Measurements from ENCODE around the gene CABLES2. TPM values are rescaled to one million over a fixed set of nuclear protein-coding genes. Genes with fewer than 3 reads are reported as not detected.

CABLES2 gene
- total RNA-seq, 4 donors from 2014 or later = 2.8 to 5.3 (median 3.7) TPM

DNA sequence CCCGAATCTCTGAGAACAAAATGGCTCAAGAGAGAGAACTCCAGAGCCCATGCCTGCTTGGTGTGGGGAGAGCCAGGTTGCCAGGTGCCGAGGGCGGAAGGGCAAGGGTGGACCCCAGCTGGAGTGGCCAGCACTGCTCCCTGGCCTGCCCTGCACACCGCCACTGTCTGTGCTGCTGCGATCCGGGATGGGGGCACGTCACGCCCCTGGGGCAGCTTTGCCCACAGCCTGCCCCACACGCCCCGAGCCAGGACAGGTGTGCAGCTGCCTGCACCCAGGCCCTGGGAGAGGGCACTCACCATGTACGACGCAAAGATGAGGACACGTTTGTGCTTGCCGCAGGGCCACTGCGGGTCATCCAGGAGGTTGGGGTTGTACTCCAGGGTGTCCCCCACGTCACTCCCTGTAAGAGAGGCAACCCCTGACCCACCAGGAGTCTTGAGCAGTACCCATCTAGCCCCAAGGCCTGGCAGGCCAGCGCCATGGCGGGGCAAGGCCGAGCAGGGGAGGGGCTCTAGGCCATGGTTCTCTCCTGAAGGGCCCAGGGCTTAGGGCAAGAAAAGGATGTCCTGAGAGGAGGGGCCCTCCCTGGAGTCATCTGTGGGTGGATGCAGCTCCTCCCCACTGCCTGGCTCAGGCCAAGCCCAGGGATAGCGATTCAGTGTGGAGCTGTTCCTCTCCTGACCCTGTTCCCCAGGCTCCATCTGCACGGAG, 14.3 kb downstream of the CABLES2 start:
- intact Hi-C loops (cut with DNase I; ENCODE audit: low total_unique reads) = no loop called here
- DNase-seq (ENCODE audit: low spot score in 2 of 2) = no peak
- 82 to 93% methylated on average over 8 to 19 of the region's 21 CpGs for WGBS, 2 donors
- TF ChIP-seq, protein P1, sequence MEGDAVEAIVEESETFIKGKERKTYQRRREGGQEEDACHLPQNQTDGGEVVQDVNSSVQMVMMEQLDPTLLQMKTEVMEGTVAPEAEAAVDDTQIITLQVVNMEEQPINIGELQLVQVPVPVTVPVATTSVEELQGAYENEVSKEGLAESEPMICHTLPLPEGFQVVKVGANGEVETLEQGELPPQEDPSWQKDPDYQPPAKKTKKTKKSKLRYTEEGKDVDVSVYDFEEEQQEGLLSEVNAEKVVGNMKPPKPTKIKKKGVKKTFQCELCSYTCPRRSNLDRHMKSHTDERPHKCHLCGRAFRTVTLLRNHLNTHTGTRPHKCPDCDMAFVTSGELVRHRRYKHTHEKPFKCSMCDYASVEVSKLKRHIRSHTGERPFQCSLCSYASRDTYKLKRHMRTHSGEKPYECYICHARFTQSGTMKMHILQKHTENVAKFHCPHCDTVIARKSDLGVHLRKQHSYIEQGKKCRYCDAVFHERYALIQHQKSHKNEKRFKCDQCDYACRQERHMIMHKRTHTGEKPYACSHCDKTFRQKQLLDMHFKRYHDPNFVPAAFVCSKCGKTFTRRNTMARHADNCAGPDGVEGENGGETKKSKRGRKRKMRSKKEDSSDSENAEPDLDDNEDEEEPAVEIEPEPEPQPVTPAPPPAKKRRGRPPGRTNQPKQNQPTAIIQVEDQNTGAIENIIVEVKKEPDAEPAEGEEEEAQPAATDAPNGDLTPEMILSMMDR (IDR thresholded peaks at IDR 0.05) = no peak
- TF ChIP-seq POLR2A (IDR thresholded peaks at IDR 0.05) = no peak
- H3K4me3 ChIP-seq (ENCODE audit: low read depth, poor library complexity, severe bottlenecking) = no peak overlapping the region

DNA sequence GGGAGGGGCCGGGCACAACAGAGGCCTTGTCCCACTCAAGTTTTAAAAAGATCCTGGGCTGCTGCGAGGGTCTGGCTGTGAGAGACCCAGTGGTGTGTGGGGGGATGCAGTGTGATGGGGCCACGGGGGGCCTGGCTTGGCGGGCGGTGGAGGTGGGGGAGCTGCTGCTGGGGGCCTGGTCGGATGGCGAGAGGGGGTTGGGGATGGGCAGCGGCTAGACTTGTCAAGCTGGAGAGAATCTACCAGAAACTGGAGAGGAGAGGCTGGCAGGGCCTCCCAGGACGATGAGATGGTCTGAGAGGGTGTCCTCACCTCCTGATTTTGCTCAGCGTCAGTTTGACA, 15.0 kb downstream of the CABLES2 start:
- intact Hi-C loops (cut with DNase I; ENCODE audit: low total_unique reads) = no loop called here
- WGBS, 2 donors = 88 to 94% methylated on average over 10 of the region's 10 CpGs

DNA sequence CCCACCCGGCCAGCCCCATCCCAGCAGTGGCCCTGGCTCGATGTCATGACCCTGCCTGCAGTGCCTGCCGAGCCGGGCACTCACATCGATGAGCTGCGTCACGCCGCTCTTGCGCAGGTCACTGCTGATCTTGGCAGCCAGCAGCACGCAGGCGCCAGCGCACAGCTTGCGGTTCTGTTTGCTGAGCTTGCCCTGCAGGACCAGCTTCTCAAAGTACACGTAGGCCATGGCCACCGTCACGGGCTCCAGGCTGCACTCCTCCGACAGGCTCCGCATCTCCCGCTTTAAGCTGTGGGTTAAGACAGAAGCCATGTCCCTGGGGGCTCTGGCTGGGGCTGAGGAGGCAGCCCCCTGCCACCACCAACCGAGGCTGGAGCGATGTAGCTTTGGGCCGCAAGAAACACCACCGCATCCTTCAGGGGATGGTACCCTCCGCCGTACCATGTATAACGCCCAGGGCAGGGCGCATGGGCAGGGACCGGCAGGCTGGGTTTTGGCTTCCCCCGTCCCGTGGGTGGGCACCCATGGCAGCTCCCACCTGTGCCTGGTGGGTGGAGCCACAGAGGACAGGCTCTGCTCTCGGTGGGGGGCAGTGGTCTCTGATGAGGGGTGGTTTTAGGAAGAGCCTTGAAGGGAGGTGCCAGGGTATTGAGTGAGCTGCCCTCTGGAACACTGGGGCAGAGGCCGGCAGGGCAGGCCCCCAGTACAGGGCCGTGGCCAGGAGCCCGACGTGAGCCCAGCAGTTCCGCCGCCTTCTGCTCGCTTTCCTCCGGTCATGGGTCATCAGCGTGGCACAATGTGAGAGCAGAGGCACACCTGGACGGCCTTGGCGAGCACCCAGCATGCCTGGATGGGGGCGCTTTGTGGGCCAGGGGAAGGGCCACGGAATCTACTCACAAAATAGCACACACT, 15.7 kb downstream of the CABLES2 start:
- no peak for DNase-seq (ENCODE audit: low spot score in 2 of 2)
- TF ChIP-seq POLR2A (IDR thresholded peaks at IDR 0.05) = no peak
- TF ChIP-seq, protein P1 (IDR thresholded peaks at IDR 0.05) = no peak
- intact Hi-C loops (cut with DNase I; ENCODE audit: low total_unique reads) = no loop called here
- no peak overlapping the region for H3K4me3 ChIP-seq (ENCODE audit: low read depth, poor library complexity, severe bottlenecking)
- WGBS, 2 donors = 90% methylated on average over 32 to 41 of the region's 44 CpGs

More for the DNA sequence above, 15.0 kb downstream of the CABLES2 start:
- TF ChIP-seq POLR2A (IDR thresholded peaks at IDR 0.05) = no peak
- TF ChIP-seq, protein P1 (IDR thresholded peaks at IDR 0.05) = no peak
- no peak for DNase-seq (ENCODE audit: low spot score in 2 of 2)
- H3K4me3 ChIP-seq (ENCODE audit: low read depth, poor library complexity, severe bottlenecking) = no peak overlapping the region

DNA sequence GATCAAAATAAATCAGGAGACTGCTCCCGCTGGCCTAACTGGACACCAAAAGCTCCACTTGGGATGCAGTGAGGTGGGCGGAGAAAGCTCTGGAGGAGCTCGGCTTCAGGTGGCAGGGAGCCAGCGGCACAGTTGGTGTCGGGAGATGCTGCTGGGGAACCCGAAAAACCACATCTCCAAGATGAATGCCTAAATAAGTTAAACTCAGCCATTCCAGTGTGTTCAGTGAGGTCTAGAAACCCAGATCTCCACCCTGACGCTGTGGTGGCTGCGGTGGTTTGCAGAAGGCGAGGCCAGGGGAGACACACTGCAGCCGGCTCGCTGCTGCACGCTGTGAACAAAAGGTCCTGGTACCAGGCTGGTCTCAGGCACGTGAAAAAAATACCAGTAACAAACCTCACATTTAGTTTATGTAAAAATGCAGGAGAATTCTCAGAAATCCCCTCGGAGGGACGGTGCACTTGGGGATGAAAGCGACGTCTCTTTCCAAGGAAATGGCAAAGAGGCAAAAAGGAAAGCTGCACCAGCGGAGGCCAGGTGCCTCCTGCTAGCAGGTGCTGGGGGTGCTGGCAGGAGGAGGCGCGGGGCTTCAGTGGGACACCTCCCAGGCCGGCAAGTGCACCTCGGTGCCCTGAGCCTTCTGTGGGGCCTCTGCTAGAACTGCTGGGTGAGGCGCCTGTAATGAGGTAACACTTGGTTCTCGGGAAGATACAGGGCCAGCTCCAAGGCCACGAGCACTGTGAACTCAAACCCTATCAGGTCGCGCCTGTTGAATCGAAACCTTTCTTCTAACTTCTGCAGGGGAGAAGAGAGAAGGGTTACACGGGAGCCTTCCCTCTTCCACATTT, 16.5 kb downstream of the CABLES2 start:
- intact Hi-C loops (cut with DNase I; ENCODE audit: low total_unique reads) = no loop called here
- TF ChIP-seq POLR2A (IDR thresholded peaks at IDR 0.05) = no peak
- TF ChIP-seq, protein P1 (IDR thresholded peaks at IDR 0.05) = no peak
- WGBS, 2 donors = 77 to 81% methylated on average over 29 of the region's 29 CpGs

DNA sequence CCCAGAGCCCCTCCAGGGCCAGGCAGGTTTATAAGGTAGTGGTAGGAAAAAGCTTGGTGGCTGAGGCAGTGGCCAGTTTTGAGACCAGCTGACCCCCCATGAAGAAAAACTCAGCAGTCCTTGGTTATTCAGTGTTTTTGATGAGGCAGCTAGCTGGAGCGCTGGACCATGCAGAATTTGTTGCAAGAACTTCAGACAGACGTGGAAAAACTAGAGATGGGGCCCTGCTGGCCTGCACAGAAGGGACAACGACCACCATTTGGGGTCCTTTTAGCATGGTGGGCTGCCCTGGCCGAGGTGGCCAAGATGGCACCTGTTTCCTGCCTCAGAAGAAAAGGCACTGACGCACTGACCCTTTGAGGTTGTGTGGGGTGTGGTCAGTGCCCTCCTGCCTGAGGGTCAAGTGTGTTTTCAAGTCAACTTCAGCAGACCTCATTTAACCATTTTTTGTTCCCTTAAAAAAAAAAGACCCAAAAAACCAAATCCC, 17.4 kb downstream of the CABLES2 start:
- DNase-seq (ENCODE audit: low spot score in 2 of 2) = no peak
- TF ChIP-seq, protein P1 (IDR thresholded peaks at IDR 0.05) = no peak
- TF ChIP-seq POLR2A (IDR thresholded peaks at IDR 0.05) = no peak
- intact Hi-C loops (cut with DNase I; ENCODE audit: low total_unique reads) = no loop called here
- no peak overlapping the region for H3K4me3 ChIP-seq (ENCODE audit: low read depth, poor library complexity, severe bottlenecking)
- 82 to 87% methylated on average over 5 of the region's 5 CpGs for WGBS, 2 donors

More for the DNA sequence above, 16.5 kb downstream of the CABLES2 start:
- H3K4me3 ChIP-seq (ENCODE audit: low read depth, poor library complexity, severe bottlenecking) = no peak overlapping the region
- no peak for DNase-seq (ENCODE audit: low spot score in 2 of 2)
